ENCODE results near the gene TSPAN4. TPM values are rescaled to one million over a fixed set of nuclear protein-coding genes. Genes with fewer than 3 reads are reported as not detected.
A peak's percentile ranks its signal among the peaks of the same experiment; 100 is the strongest.

TSPAN4 gene
- total RNA-seq, 1 experiment from 2014 or later = 50.3 TPM

- ChIA-PET CTCF (interaction anchor here (1.0 to 1.5 kb wide), 3 partner anchors 8 to 29 kb away, joined by 3 to 7 read pairs (median 3); partner anchors contain the start of gene PNPLA2), RAD21 (ENCODE audit: low non-redundant PET in 1 of 2, low total read pairs in 2 of 2, uncharacterized antibody in 2 of 2, unreplicated experiment in 2 of 2) (no interaction called here), POLR2A (interaction anchor here (1.0 to 4.4 kb wide), 7 partner anchors 10 to 33 kb away, joined by 3 to 45 read pairs (median 6); partner anchors contain the start of genes CRACR2B, PNPLA2 and TSPAN4)
- peak; percentile 69 for ATAC-seq
- peak within 1 kb of the TSS; percentile 93 for H3K27ac ChIP-seq (ENCODE audit: low read depth, low read length)
- peaks cover 19 to 55% of the 10 kb centered on the region in 2 experiments for H3K4me1 ChIP-seq (ENCODE audit: control insufficient read depth in 1 of 2, insufficient read depth in 2 of 2, low read length in 2 of 2)
- H2AFZ ChIP-seq (ENCODE audit: low read depth, low read length, poor library complexity, severe bottlenecking) = no peak within 1 kb of the TSS
- peak; percentile 93 for DNase-seq (ENCODE audit: low read depth, low spot score)
- H3K27me3 ChIP-seq (ENCODE audit: insufficient read depth, low read length) = no peaks in the 10 kb centered on the region
- H3K9ac ChIP-seq (ENCODE audit: low read length) = peak within 1 kb of the TSS; percentile 100
- BruUV-seq (replicated peaks) = no TSS peak
- H3K36me3 ChIP-seq (ENCODE audit: control insufficient read depth in 1 of 2, insufficient read depth in 2 of 2, low read length in 2 of 2) = peaks cover 21 to 38% of the 10 kb centered on the region in 2 experiments
- H3K4me2 ChIP-seq (ENCODE audit: low read length) = peak within 1 kb of the TSS; percentile 88
- H3K9me3 ChIP-seq (ENCODE audit: control insufficient read depth in 1 of 2, insufficient read depth in 1 of 2, low read depth in 1 of 2, low read length in 2 of 2) = no peaks in the 10 kb centered on the region
- H3K9me2 ChIP-seq (ENCODE audit: insufficient read depth) = no peaks in the 10 kb centered on the region
- H3K4me3 ChIP-seq (replicated peaks in 1 of 2; ENCODE audit: low read depth in 1 of 2, low read length in 2 of 2) = peak within 1 kb of the TSS; percentile 82 to 97
- intact Hi-C loops (cut with micrococcal nuclease) = loop anchor here (1.0 to 5.0 kb wide), 2 partner anchors 13 to 33 kb away; partner anchors contain the start of genes POLR2L and TSPAN4
- peaks cover 17% of the 10 kb centered on the region; the same call in 1 of the 2 replicates for H4K20me1 ChIP-seq (ENCODE audit: insufficient read depth)
- H3K79me2 ChIP-seq (ENCODE audit: insufficient read depth, low read length) = peaks cover 55% of the 10 kb centered on the region
- TF ChIP-seq ZNF274 (IDR thresholded peaks at IDR 0.05; ENCODE audit: low read depth, low read length) (no peak), POLR2AphosphoS5 (IDR thresholded peaks at IDR 0.05; ENCODE audit: low read depth, low read length) (peak; percentile 88), SIN3A (IDR thresholded peaks at IDR 0.05; ENCODE audit: low read depth) (no peak), FOSL1 (IDR thresholded peaks at IDR 0.05; ENCODE audit: low read depth) (no peak), YY1 (IDR thresholded peaks at IDR 0.05; ENCODE audit: extremely low read depth, insufficient replicate concordance, low read depth, low read length) (peak; percentile 61), CTCF (IDR thresholded peaks at IDR 0.05 in 2 of 3, conservative IDR thresholded peaks at IDR 0.05 in 1 of 3; ENCODE audit: borderline replicate concordance in 1 of 3, insufficient read depth in 1 of 3, low read depth in 2 of 3, low read length in 2 of 3) (no peak), JUND (IDR thresholded peaks at IDR 0.05) (no peak), POLR2A (IDR thresholded peaks at IDR 0.05; ENCODE audit: borderline replicate concordance, extremely low read depth, insufficient read depth, insufficient read length) (peak; percentile 48), SP1 (IDR thresholded peaks at IDR 0.05; ENCODE audit: low read depth) (no peak), EZH2 (IDR thresholded peaks at IDR 0.05) (no peak), ZBTB33 (IDR thresholded peaks at IDR 0.05; ENCODE audit: extremely low read depth, insufficient replicate concordance, low read length) (no peak), EZH2phosphoT487 (IDR thresholded peaks at IDR 0.05; ENCODE audit: borderline replicate concordance) (no peak), RAD21 (IDR thresholded peaks at IDR 0.05; ENCODE audit: low read depth) (no peak), ATF3 (IDR thresholded peaks at IDR 0.05) (no peak), MAX (IDR thresholded peaks at IDR 0.05) (no peak), SRF (IDR thresholded peaks at IDR 0.05; ENCODE audit: low read depth) (no peak), EGR1 (IDR thresholded peaks at IDR 0.05; ENCODE audit: low read depth) (no peak), ELF1 (IDR thresholded peaks at IDR 0.05; ENCODE audit: borderline replicate concordance, low read depth) (no peak), CEBPB (IDR thresholded peaks at IDR 0.05; ENCODE audit: low read depth) (no peak), CBX3 (IDR thresholded peaks at IDR 0.05; ENCODE audit: low read depth) (no peak)
These were observed 33.2 kb upstream of the TSPAN4 start, which contains the start of gene RPLP2 for GRCh38 chr11:809287-810039. Gene RPLP2 (plus strand): TSS chr11:809967. CDS start chr11:810235, 268 bp downstream.

Data from HCT116 (cell line).